HG03469 (cell line): Measurements from ENCODE around the gene VTA1.
"Not testable (repeated sequence)": the region's sequence is repeated elsewhere in the genome, so short reads cannot be mapped to it uniquely, and the experiment has no call there.

Experiments used
- ATAC-seq: cut with Tn5 transposase; IDR thresholded peaks from one replicate; pipeline ENCODE4 v1.9.1; 2021; ENCODE audit warnings: mild to moderate bottlenecking, moderate library complexity, moderate number of reproducible peaks; ENCODE audit not compliant: unreplicated experiment

Gene VTA1

GRCh38 chr6:142223938-142224337, 76.9 kb downstream of the VTA1 start:
- ATAC-seq, result no peak

- ATAC-seq, result no peak
Observed at GRCh38 chr6:142225115-142225514, 78.1 kb downstream of the VTA1 start.

- ATAC-seq, result no peak
Observed at GRCh38 chr6:142225552-142225951, 78.5 kb downstream of the VTA1 start.

GRCh38 chr6:142226731-142227130, 79.7 kb downstream of the VTA1 start:
- no peak for ATAC-seq

- not testable (repeated sequence) for ATAC-seq
Observed at GRCh38 chr6:142229518-142230270, 82.6 kb downstream of the VTA1 start.

GRCh38 chr6:142232206-142233044, 85.4 kb downstream of the VTA1 start:
- ATAC-seq, result not testable (repeated sequence)

GRCh38 chr6:142233945-142234682, 87.1 kb downstream of the VTA1 start:
- no peak for ATAC-seq

GRCh38 chr6:142235272-142235671, 88.2 kb downstream of the VTA1 start:
- ATAC-seq, result no peak

- ATAC-seq, result no peak
Observed at GRCh38 chr6:142235791-142236190, 88.7 kb downstream of the VTA1 start.

- no peak for ATAC-seq
Observed at GRCh38 chr6:142236691-142237090, 89.6 kb downstream of the VTA1 start.

GRCh38 chr6:142238881-142239280, 91.8 kb downstream of the VTA1 start:
- no peak for ATAC-seq

- no peak for ATAC-seq
Observed at GRCh38 chr6:142240179-142240578, 93.1 kb downstream of the VTA1 start.

- ATAC-seq, result no peak
Observed at GRCh38 chr6:142241061-142241460, 94.0 kb downstream of the VTA1 start.

- no peak for ATAC-seq
Observed at GRCh38 chr6:142242269-142242668, 95.2 kb downstream of the VTA1 start.

GRCh38 chr6:142246960-142247359, 99.9 kb downstream of the VTA1 start:
- peak; percentile 81 for ATAC-seq

- ATAC-seq, result no peak
Observed at GRCh38 chr6:142249266-142249665, 102.2 kb downstream of the VTA1 start.

- ATAC-seq, result no peak
Observed at GRCh38 chr6:142251930-142252445, 104.9 kb downstream of the VTA1 start.

- no peak for ATAC-seq
Observed at GRCh38 chr6:142254513-142254912, 107.5 kb downstream of the VTA1 start.

GRCh38 chr6:142255785-142256184, 108.7 kb downstream of the VTA1 start:
- no peak for ATAC-seq

- no peak for ATAC-seq
Observed at GRCh38 chr6:142258305-142258704, 111.2 kb downstream of the VTA1 start.

- no peak for ATAC-seq
Observed at GRCh38 chr6:142258757-142259156, 111.7 kb downstream of the VTA1 start.
